ENCODE measurements around the gene RPL13.

Gene RPL13

DNA sequence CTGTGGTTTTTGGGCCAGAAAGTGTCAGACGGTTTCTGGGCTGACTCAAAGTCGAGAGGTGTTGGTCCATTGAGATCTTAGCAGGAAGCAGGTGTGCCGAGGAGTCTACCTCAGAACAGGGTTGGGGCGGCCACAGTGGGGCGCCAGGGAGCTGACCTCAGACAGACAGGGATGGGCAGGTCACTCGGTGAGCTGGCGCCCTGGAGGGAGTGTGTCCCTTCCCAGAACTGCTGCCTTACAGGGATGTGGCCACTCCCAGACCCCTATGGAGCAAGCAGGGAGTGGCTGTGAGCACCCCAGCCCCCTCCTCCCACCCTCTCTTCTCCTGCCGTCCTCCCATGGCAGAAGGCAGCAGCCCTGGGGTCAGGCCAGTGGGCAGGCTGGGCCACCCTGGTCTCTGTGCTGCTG is 39.0 kb downstream of the RPL13 start:
- DNase-seq (ENCODE audit: low read depth): no peak

- DNase-seq (ENCODE audit: low read depth): no peak
Measured at GRCh38 chr16:89599902-89600301, 39.4 kb downstream of the RPL13 start.

DNA sequence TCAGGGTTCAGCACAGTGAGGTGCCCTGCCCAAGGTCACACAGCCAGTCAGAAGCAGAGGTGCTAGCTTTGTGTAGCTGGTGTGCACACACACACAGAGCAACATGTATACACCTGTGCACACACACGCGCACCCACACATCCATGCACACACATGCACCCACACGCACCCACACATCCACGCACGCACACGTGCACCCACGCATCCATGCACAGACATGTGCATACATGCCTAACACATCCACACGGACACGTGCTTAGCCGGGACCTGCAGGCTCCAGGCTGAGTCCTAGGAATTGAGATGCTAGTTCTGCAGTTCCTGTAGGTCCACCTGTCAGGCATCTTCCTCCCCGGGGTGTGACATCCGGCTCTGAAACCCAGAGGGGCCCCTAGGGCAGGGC is 39.9 kb downstream of the RPL13 start:
- no peak for DNase-seq (ENCODE audit: low read depth)

DNA sequence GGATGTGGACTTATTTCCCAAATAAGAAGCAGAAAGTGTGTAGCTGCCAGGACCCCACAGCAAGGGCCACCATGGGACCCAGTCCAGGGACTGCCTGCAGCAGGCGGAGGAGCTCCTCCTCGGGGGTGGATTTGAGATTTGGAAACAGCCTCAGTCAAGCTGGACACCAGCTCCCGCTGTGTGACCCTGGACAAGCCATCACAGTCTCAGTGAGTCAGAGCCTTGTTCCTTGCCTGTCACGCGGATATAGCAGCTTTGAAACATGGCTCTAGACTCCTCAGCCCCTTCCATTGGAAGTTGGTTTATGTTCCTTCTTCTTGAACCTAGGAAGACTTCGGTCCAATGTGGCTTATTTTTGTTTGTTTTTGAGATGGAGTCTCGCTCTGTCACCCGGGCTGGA is 40.5 kb downstream of the RPL13 start:
- no peak for DNase-seq (ENCODE audit: low read depth)

GRCh38 chr16:89601906-89602272 is 41.4 kb downstream of the RPL13 start:
- no peak for DNase-seq (ENCODE audit: low read depth)

- peak; percentile 44 for DNase-seq (ENCODE audit: low read depth)
Measured at GRCh38 chr16:89602273-89602951, 41.9 kb downstream of the RPL13 start.

GRCh38 chr16:89602952-89603590 is 42.6 kb downstream of the RPL13 start:
- DNase-seq (ENCODE audit: low read depth): no peak

DNA sequence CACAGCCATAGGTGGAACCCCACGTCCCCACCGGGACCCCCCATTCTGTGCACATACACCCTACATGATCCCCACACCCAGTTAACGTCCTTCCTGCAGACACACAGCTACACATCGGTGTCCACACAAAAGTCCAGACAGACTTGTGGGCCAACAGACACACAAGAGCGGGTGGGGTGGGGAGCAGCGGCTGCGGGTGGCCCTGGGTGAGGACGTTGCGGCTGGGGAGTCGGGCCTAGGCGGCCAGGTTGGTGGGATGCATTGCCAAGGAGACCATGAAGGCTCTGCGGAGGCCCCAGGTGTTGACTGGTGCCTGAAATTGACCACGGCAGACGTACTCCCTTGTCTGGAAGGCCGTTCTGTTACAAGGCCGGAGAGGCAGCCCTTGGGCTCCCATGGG is 44.3 kb downstream of the RPL13 start:
- no peak for DNase-seq (ENCODE audit: low read depth)

- no peak for DNase-seq (ENCODE audit: low read depth)
Measured at GRCh38 chr16:89605186-89605970, 44.9 kb downstream of the RPL13 start.

GRCh38 chr16:89606006-89606405 is 45.5 kb downstream of the RPL13 start:
- no peak for DNase-seq (ENCODE audit: low read depth)

- no peak for DNase-seq (ENCODE audit: low read depth)
Measured at GRCh38 chr16:89607453-89607852, 47.0 kb downstream of the RPL13 start.

- DNase-seq (ENCODE audit: low read depth): no peak
Measured at GRCh38 chr16:89607937-89608740, 47.7 kb downstream of the RPL13 start.

DNA sequence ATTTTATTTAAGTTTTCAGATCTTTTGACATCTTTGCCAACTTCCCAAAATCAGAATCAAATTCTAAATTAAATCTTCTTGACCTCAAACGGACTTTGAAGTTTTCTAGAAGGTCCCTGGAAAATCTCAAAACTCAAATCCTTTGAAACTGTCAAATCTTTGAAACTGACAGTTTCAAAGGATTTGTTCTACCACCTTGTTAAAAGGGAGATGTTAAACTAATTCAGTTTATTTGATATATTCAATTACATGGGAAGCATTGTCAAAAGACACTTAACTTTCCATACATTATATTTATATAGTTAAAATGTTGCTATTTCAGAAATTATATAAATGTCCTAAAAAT is 49.6 kb downstream of the RPL13 start:
- no peak for DNase-seq (ENCODE audit: low read depth)

GRCh38 chr16:89612415-89613166 is 52.1 kb downstream of the RPL13 start:
- DNase-seq (ENCODE audit: low read depth): no peak

DNA sequence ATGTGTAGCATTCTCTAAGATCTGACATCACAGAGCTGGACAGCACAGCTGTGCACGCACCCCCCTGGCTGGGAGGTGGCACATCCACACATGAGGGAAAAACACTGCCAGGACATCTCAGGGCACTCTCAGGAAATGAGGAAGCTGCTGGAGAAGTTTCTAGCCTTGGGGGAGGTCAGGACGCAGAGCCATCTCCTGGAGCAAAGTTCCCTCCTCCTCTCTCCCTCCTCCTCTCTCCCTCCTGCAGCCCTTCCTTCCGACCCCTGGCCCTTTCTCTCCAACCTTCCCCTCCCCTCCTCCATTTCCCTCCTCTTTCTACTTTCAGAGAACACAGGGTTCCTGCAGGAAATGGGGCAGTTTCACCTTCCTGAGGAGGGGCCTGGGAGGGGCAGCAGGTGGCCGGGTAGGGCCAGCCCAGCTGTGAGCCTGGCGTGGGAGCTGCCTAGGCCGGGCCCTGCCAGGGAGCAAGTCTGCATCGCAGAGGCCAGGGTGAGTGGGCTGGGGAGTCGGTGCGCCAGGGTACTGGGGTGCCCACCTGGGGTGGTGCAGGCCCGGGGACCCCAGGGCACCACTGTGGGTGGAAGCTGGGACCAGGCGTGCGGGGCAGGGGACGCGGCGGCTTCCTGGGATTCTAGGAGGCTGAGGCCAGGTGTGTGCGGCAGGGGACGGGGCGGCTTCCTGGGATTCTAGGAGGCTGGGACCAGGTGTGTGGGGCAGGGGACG is 52.9 kb downstream of the RPL13 start, which contains the start of gene DPEP1:
Gene DPEP1 (plus strand): TSS at position 412 of the 723 bp plus-strand sequence. CDS start 16,769 bp downstream, outside the sequence.
- DNase-seq (ENCODE audit: low read depth): no peak

- no peak for DNase-seq (ENCODE audit: low read depth)
Measured at GRCh38 chr16:89613954-89614459, 53.5 kb downstream of the RPL13 start.

All from activated T-cell treated with anti-CD3 and anti-CD28 coated beads for 1 hour (primary cell).